Peyer's patch (tissue), 4 donors: ENCODE data around the gene SFTA2. TPM values are rescaled to one million over a fixed set of nuclear protein-coding genes. Genes with fewer than 3 reads are reported as not detected.

Experiments
- DNase-seq, 3 donors: peaks; one replicate each; pipeline ENCODE4 v3.0.0-alpha.2; 2017 to 2019
- H3K27ac ChIP-seq, 4 donors: fragments of 200-600 bp; sonication (generic); one replicate each; pipeline ENCODE4 v1.5.1; 2016 to 2019
- H3K27me3 ChIP-seq, 2 donors: fragments of 200-600 bp; sonication (generic); one replicate each; pipeline ENCODE4 v1.5.1; 2019
- H3K36me3 ChIP-seq, 3 donors: fragments of 200-600 bp; sonication (generic); one replicate each; pipeline ENCODE4 v1.5.1; 2016 to 2019
- H3K4me1 ChIP-seq, 4 donors: fragments of 200-600 bp; sonication (generic); one replicate each; pipeline ENCODE4 v1.5.1; 2016 to 2019
- H3K4me3 ChIP-seq, 4 donors: fragments of 200-600 bp; sonication (generic); 1 replicate in 3 of 4; 2 replicates in 1 of 4; pipeline ENCODE4 v1.5.1; 2016 to 2019; ENCODE audit warnings: mild to moderate bottlenecking in 1 of 4
- H3K9me3 ChIP-seq, 4 donors: fragments of 200-600 bp; sonication (generic); one replicate each; pipeline ENCODE4 v1.5.1; 2016 to 2019; ENCODE audit warnings: mild to moderate bottlenecking in 1 of 4
- POLR2A ChIP-seq, 2 donors: fragments of 450-650 bp; IDR thresholded peaks; one replicate each; pipeline ENCODE4 v1.5.1; 2017; ENCODE audit warnings: antibody characterized with exemption in 2 of 2, mild to moderate bottlenecking in 2 of 2, moderate library complexity in 2 of 2
- total RNA-seq, 4 donors: library from RNA; depleted of rRNA; stranded (reverse); fragments of >200 nt; gene quantifications; one replicate each; pipeline ENCODE4 v1.1.0, GENCODE V29; 2016
- TF ChIP-seq, protein P1 (sequence below), 6 experiments: fragments of 450-650 bp in 4 of 6; fragments of 200-600 bp in 2 of 6; sonication (generic) in 1 of 6; IDR thresholded peaks; one replicate each; pipeline ENCODE4 v1.5.1; 2017 to 2019; ENCODE audit warnings: antibody characterized with exemption in 6 of 6, mild to moderate bottlenecking in 3 of 6, moderate library complexity in 1 of 6

The SFTA2 gene
- total RNA-seq, 4 donors from 2014 or later, result not detected

DNA sequence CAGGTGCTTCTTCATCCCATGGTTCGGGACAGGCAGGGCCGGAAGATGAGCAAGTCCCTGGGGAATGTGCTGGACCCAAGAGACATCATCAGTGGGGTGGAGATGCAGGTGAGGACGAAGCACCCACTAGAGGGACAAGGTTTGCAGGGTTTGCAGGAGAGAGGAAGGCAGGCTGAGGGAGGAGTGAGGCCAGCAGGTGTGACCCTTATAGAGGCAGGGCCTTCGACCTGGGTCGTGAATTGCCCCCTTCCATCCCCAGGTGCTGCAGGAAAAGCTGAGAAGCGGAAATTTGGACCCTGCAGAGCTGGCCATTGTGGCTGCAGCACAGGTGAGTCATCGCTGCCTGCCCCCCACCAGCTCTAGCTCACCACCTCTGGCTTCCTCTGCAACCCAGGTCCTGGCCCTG is 9.5 kb downstream of the SFTA2 start:
- DNase-seq, result no peak
- Histone ChIP-seq H3K4me1 (no peaks in the 10 kb centered on the region), H3K27ac (no peak overlapping the region), H3K4me3 (no peak overlapping the region), H3K27me3 (no peaks in the 10 kb centered on the region), H3K36me3 (peaks cover 0 to 88% (median 0%) of the 10 kb centered on the region in 3 donors), H3K9me3 (no peaks in the 10 kb centered on the region)
- TF ChIP-seq, protein P1, sequence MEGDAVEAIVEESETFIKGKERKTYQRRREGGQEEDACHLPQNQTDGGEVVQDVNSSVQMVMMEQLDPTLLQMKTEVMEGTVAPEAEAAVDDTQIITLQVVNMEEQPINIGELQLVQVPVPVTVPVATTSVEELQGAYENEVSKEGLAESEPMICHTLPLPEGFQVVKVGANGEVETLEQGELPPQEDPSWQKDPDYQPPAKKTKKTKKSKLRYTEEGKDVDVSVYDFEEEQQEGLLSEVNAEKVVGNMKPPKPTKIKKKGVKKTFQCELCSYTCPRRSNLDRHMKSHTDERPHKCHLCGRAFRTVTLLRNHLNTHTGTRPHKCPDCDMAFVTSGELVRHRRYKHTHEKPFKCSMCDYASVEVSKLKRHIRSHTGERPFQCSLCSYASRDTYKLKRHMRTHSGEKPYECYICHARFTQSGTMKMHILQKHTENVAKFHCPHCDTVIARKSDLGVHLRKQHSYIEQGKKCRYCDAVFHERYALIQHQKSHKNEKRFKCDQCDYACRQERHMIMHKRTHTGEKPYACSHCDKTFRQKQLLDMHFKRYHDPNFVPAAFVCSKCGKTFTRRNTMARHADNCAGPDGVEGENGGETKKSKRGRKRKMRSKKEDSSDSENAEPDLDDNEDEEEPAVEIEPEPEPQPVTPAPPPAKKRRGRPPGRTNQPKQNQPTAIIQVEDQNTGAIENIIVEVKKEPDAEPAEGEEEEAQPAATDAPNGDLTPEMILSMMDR (IDR thresholded peaks at IDR 0.05), result no peak
- TF ChIP-seq POLR2A (IDR thresholded peaks at IDR 0.05), result no peak

DNA sequence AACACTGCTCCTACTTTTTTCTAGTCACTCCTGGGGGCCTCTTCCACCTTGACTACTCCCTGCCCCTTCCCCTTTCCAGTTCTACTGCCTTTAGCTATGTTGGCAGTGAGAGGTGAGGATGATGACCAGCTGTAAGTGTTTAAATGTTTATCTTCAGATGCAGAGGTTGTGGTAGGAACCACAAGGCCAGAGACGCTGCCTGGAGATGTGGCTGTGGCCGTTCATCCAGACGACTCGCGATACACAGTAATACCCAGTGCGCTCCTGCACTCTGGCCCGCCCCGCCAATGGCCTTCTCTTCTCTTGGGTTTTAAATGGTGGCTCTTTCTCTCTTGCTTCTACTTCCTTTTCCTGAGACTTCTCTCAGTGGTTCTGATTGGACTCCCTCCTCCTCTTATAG is 13.3 kb downstream of the SFTA2 start:
- H3K4me1 ChIP-seq, result peaks cover 3 to 17% (median 8%) of the 10 kb centered on the region in 4 donors
- TF ChIP-seq POLR2A (IDR thresholded peaks at IDR 0.05), result no peak
- TF ChIP-seq, protein P1 (IDR thresholded peaks at IDR 0.05), result no peak
- no peak overlapping the region for H3K4me3 ChIP-seq
- peaks cover 0 to 58% (median 0%) of the 10 kb centered on the region in 3 donors for H3K36me3 ChIP-seq
- no peaks in the 10 kb centered on the region for H3K9me3 ChIP-seq
- no peak for DNase-seq
- H3K27ac ChIP-seq, result no peak overlapping the region
- H3K27me3 ChIP-seq, result no peaks in the 10 kb centered on the region

DNA sequence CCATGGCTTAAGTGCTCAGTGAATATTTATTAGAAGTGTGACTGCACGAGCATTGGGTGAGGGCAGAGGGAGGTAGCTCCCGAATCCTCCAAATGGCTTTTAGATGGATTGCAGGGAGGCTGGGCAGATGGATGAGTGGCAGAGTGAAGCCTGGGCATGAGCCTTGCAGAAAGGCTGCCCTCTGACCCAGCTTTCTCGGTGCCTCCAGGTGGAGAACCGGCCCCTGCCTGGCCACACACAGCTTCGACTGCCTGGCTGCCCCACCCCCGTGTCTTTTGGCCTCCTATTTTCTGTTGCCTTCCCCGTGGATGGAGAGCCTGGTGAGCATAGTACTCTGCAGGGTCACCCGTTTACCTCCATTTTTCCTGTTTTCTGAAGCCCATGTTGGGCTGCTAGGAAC is 14.5 kb downstream of the SFTA2 start:
- H3K4me3 ChIP-seq, result no peak overlapping the region
- H3K36me3 ChIP-seq, result peaks cover 0 to 47% (median 0%) of the 10 kb centered on the region in 3 donors
- no peaks in the 10 kb centered on the region for H3K27me3 ChIP-seq
- H3K9me3 ChIP-seq, result no peaks in the 10 kb centered on the region
- H3K27ac ChIP-seq, result no peak overlapping the region
- H3K4me1 ChIP-seq, result peaks cover 3 to 17% (median 10%) of the 10 kb centered on the region in 4 donors
- no peak for TF ChIP-seq POLR2A (IDR thresholded peaks at IDR 0.05)
- TF ChIP-seq, protein P1 (IDR thresholded peaks at IDR 0.05), result no peak
- no peak for DNase-seq

DNA sequence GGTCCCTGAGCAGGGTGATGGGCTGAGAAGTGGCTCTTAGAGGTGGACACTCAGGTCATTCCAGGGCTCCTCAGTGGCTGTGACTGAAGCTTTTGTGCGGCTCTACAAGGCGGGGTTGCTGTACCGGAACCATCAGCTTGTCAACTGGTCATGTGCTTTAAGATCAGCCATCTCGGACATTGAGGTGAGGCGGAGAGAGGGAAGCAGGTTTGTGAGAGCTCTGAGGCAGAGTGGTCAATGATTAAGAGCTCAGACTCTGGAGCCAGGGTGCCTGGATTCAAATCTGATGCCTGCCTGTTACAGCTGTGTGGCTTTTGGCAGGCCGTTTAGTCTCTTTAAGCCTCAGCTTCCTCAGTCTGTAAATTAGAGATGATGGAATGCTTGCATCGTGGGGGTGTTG is 14.9 kb downstream of the SFTA2 start:
- peaks cover 0 to 42% (median 0%) of the 10 kb centered on the region in 3 donors for H3K36me3 ChIP-seq

DNA sequence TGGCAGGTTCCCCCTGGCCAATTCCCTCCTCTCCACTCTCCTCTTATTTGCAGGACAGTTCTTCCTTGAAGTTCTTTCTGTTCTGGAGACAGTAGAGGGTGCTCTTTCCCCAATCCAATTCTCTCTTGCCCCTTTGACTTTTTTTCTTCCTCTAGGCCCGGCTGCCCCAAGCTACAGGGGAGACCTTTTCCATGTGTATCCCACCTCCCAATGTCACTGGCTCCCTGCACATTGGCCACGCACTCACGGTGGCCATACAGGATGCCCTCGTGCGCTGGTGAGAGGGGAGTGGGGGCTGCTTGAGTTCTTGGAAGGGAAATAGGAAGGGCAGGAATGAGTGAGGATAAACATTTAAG is 16.4 kb downstream of the SFTA2 start:
- no peaks in the 10 kb centered on the region for H3K9me3 ChIP-seq
- DNase-seq, result no peak
- peaks cover 3 to 17% (median 10%) of the 10 kb centered on the region in 4 donors for H3K4me1 ChIP-seq
- no peak for TF ChIP-seq POLR2A (IDR thresholded peaks at IDR 0.05)
- TF ChIP-seq, protein P1 (IDR thresholded peaks at IDR 0.05), result peak in 5 of 6 experiments; percentile 33 to 81 (median 72)
- H3K27me3 ChIP-seq, result no peaks in the 10 kb centered on the region
- H3K27ac ChIP-seq, result peak overlapping the region in 3 of 4 donors; percentile 88 to 94 (median 92)
- H3K36me3 ChIP-seq, result peaks cover 0 to 36% (median 0%) of the 10 kb centered on the region in 3 donors
- H3K4me3 ChIP-seq, result no peak overlapping the region

More for the DNA sequence above, 14.9 kb downstream of the SFTA2 start:
- TF ChIP-seq POLR2A (IDR thresholded peaks at IDR 0.05), result no peak
- TF ChIP-seq, protein P1 (IDR thresholded peaks at IDR 0.05), result no peak
- Histone ChIP-seq H3K27me3 (no peaks in the 10 kb centered on the region), H3K9me3 (no peaks in the 10 kb centered on the region), H3K4me3 (no peak overlapping the region), H3K4me1 (peaks cover 3 to 17% (median 10%) of the 10 kb centered on the region in 4 donors), H3K27ac (no peak overlapping the region)
- no peak for DNase-seq
